Lower lobe of right lung (tissue), 2 donors: ENCODE measurements around the gene UBAC2. TPM values are rescaled to one million over a fixed set of nuclear protein-coding genes. Genes with fewer than 3 reads are reported as not detected.

Experiments used
- ATAC-seq, 2 donors: fragments of 200-7000 bp; cut with Tn5 transposase; one replicate each; pipeline ENCODE4 v1.9.1; 2020 to 2022; ENCODE audit warnings: mild to moderate bottlenecking in 2 of 2, moderate library complexity in 2 of 2
- DNase-seq: peaks from one replicate; pipeline ENCODE4 v3.0.0-alpha.2; 2020
- H3K27ac ChIP-seq: fragments of 200-600 bp; one replicate; pipeline ENCODE4 v1.8.0; 2022
- H3K27me3 ChIP-seq: fragments of 200-600 bp; one replicate; pipeline ENCODE4 v1.8.0; 2022; ENCODE audit warnings: low read depth
- H3K36me3 ChIP-seq: fragments of 200-600 bp; one replicate; pipeline ENCODE4 v1.8.0; 2022; ENCODE audit warnings: mild to moderate bottlenecking
- H3K4me1 ChIP-seq: fragments of 200-600 bp; one replicate; pipeline ENCODE4 v1.8.0; 2022
- H3K4me3 ChIP-seq: fragments of 200-600 bp; one replicate; pipeline ENCODE4 v1.8.0; 2022; ENCODE audit warnings: mild to moderate bottlenecking
- H3K9me3 ChIP-seq: fragments of 200-600 bp; one replicate; pipeline ENCODE4 v1.8.0; 2022
- CTCF ChIP-seq: fragments of 200-600 bp; IDR thresholded peaks from one replicate; pipeline ENCODE4 v1.8.0; 2022; ENCODE audit warnings: antibody characterized with exemption, mild to moderate bottlenecking
- intact Hi-C: fragments of 100-400 bp; cut with DNase I; formaldehyde crosslinking; loops from one replicate; pipeline ENCODE4 v1.11.0; 2022
- total RNA-seq: library from RNA; stranded (reverse); fragmentation: NEBNext Ultra II Directional; extraction: Animal tissue kit (Norgen Biotek cat#: 25700); gene quantifications from one replicate; pipeline ENCODE4 v1.2.1, GENCODE V29; 2021
- donor health status: DM: no; HTN: yes; CAD: no; lungs with severe emphysema.

Gene UBAC2
- total RNA-seq, 1 donor from 2014 or later = 44.5 TPM

DNA sequence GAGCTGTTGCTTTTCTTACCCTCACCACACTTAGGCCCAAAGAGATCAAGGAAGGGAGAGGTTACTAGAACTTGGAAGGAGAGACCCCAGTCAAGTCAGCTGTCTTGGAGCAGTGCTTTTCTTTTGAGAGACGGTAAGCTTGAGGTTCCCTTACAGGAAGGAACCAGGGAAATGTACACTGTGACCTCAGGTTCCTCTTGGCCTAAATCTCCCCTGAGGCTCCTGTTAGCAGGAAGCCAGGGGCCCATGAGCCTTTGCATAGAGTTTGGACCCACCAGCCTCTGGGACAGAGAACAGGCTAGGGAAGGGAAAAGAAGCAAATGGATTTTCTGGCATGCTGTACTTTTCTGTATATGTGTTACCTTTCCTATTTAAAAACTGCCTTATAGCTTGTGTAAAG is 63.4 kb downstream of the UBAC2 start:
- no peaks in the 10 kb centered on the region for H3K27me3 ChIP-seq
- no peaks in the 10 kb centered on the region for H3K4me1 ChIP-seq
- TF ChIP-seq CTCF = no peak
- no peak for ATAC-seq
- no peak for DNase-seq
- no peak overlapping the region for H3K4me3 ChIP-seq
- H3K9me3 ChIP-seq = no peaks in the 10 kb centered on the region
- intact Hi-C loops = no loop called here
- no peak overlapping the region for H3K27ac ChIP-seq
- peaks cover 6% of the 10 kb centered on the region for H3K36me3 ChIP-seq

DNA sequence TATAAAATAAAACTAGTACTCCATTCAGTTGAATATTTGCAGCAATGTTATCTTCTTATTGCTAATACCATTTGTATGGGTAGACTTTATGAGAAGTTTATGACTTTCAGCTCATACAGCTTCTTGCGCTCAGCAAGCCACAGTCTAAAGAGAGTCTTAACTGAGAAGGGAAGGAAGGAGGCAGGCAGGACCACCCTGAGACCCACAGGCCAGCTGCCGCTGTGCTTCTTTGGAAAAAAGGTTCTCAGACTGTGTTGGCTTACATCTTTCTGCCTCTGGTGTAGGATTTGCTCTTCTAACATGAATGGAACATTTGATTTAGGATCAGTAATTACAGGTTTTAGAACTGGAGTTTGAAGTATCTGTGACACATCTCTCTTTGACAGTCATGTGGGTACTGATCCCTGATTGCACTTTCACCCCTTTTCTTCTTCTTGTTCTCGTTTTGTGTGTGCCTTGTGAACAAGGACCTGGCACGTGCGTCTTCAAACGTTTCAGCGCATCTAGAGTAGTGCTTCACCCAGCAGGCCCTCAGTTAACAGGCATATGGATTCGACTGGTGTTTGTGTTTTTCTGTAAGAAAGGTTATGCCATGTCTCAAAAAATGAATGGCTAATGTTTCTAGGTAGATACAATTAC is 64.6 kb downstream of the UBAC2 start:
- Histone ChIP-seq H3K27me3 (no peaks in the 10 kb centered on the region), H3K36me3 (peaks cover 6% of the 10 kb centered on the region), H3K27ac (no peak overlapping the region), H3K4me3 (no peak overlapping the region), H3K9me3 (no peaks in the 10 kb centered on the region), H3K4me1 (peaks cover 9% of the 10 kb centered on the region)
- TF ChIP-seq CTCF = no peak
- no peak for ATAC-seq
- intact Hi-C loops = no loop called here
- no peak for DNase-seq

DNA sequence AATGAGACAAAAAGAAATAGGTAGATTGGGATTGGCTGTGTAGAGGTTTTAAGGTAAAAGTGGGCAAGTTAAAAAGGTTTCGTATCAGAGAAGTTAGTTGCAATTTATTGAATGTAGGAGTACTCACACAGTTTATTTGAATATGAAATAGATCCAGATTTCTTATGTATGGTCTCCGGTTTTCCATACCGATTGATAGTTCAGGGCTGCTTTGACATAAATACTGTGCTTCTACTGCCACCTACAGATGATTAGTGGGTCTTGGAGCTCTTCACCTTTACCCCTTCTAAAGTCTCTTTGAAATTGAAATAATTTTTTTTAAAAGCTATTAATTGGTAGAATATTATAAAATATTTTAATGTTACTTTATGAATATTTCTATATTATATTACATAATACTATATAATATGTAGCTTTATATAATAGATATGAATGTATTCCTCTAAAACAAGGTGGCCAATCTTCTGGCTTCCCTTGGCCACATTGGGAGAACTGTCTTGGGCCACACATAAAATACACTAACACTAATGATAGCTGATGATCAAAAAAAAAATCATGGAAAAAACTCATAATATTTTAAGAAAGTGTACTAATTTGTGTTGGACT is 65.3 kb downstream of the UBAC2 start:
- Histone ChIP-seq H3K27me3 (no peaks in the 10 kb centered on the region), H3K36me3 (peaks cover 6% of the 10 kb centered on the region), H3K9me3 (no peaks in the 10 kb centered on the region), H3K4me1 (peaks cover 13% of the 10 kb centered on the region), H3K27ac (no peak overlapping the region), H3K4me3 (no peak overlapping the region)
- intact Hi-C loops = no loop called here
- peak; percentile 64 for TF ChIP-seq CTCF
- DNase-seq (no peak), ATAC-seq (peak in 1 of 2 donors; percentile 81)

DNA sequence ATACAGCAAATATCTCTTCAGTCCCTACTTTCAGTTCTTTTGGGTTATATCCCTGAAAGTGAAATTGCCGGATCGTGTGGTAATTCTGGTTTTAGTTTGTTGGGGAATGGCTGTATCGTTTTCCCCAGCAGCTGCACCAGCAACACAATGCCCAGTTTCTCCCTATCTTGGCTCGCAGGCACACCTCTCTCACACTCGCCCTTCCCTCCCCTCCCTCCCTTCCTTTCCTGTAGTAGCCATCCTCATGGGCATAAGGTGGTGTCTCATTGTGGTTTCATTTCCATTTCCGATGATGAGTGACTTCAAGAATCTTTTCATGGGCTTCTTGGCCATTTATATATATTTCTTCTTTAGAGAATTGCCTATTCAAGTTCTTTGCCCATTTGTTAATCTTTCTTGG is 66.2 kb downstream of the UBAC2 start:
- Histone ChIP-seq H3K36me3 (peaks cover 6% of the 10 kb centered on the region), H3K9me3 (no peaks in the 10 kb centered on the region), H3K27me3 (no peaks in the 10 kb centered on the region), H3K4me1 (peaks cover 16% of the 10 kb centered on the region), H3K27ac (no peak overlapping the region), H3K4me3 (no peak overlapping the region)
- intact Hi-C loops = no loop called here
- DNase-seq = no peak
- no peak for TF ChIP-seq CTCF
- no peak for ATAC-seq

DNA sequence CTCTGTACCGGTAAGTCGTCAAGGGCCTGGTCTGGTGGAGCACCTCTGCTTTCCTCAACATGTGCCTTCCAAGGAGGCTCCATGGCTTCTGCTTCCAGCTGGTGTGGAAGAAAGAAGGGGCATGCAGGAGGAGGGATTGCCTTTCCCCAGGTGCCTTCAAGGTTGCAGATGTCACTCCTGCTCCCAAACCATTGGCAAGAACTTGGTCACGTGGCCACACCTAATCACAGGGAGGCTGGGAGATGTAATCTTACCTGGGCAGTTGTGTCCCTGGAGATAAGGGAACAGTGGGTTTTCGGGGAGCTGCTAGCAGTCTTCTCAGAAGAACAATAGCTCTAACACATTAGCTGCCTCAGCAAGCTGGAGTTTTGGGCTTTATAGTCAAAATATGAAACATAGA is 67.3 kb downstream of the UBAC2 start:
- no peak overlapping the region for H3K27ac ChIP-seq
- H3K9me3 ChIP-seq = peaks cover 6% of the 10 kb centered on the region
- peaks cover 6% of the 10 kb centered on the region for H3K36me3 ChIP-seq
- H3K27me3 ChIP-seq = no peaks in the 10 kb centered on the region
- no peak overlapping the region for H3K4me3 ChIP-seq
- H3K4me1 ChIP-seq = peaks cover 16% of the 10 kb centered on the region
- no peak for TF ChIP-seq CTCF
- DNase-seq (no peak), ATAC-seq (no peak)
- intact Hi-C loops = no loop called here
